T-helper 1 cell treated with Interleukin-12 subunit alpha and Interleukin-12 subunit beta and Interleukin-4 antibody, amounts not matched to agents 30 μg/mL and 1 μg/mL, for 36 hours (primary cell): ENCODE results near the gene HOMER1.
"Not testable (repeated sequence)": the region's sequence is repeated elsewhere in the genome, so short reads cannot be mapped to it uniquely, and the experiment has no call there.

Source experiments
- H3K27ac Mint-ChIP-seq: one replicate; pipeline ENCODE4 v1.8.0; 2021; ENCODE audit warnings: mild to moderate bottlenecking, mixed read lengths
- H3K27me3 Mint-ChIP-seq: one replicate; pipeline ENCODE4 v1.8.0; 2021; ENCODE audit warnings: low read depth, mixed read lengths
- H3K36me3 Mint-ChIP-seq: one replicate; pipeline ENCODE4 v1.8.0; 2021; ENCODE audit warnings: low read depth, mixed read lengths
- H3K4me1 Mint-ChIP-seq: one replicate; pipeline ENCODE4 v1.8.0; 2021; ENCODE audit warnings: low read depth, mixed read lengths
- H3K4me3 Mint-ChIP-seq: one replicate; pipeline ENCODE4 v1.8.0; 2021; ENCODE audit warnings: mild to moderate bottlenecking, moderate library complexity, mixed read lengths
- H3K9me3 Mint-ChIP-seq: one replicate; pipeline ENCODE4 v1.8.0; 2021; ENCODE audit warnings: mixed read lengths

HOMER1 gene

DNA sequence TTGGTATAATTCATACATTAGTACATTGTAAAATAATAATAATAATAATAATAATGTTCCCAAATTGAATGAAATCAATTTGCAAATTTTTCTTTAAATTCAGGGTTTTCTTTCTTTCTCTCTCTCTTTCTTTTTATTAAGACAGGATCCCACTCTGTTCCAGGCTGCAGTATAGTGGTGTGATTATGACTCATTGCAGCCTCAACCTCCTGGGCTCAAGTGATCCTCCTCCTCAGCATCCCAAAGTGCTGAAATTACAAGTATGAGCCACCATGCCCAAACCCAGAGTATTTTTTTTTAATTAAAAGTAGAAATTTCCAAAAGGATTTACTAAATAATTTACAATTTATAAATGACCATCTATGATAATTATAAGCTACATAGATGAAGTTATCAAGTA is 117.7 kb downstream of the HOMER1 start:
- no peak overlapping the region for H3K4me3 Mint-ChIP-seq
- no peaks in the 10 kb centered on the region for H3K36me3 Mint-ChIP-seq
- H3K4me1 Mint-ChIP-seq = no peaks in the 10 kb centered on the region
- H3K27me3 Mint-ChIP-seq = no peaks in the 10 kb centered on the region
- no peaks in the 10 kb centered on the region for H3K9me3 Mint-ChIP-seq
- no peak overlapping the region for H3K27ac Mint-ChIP-seq

DNA sequence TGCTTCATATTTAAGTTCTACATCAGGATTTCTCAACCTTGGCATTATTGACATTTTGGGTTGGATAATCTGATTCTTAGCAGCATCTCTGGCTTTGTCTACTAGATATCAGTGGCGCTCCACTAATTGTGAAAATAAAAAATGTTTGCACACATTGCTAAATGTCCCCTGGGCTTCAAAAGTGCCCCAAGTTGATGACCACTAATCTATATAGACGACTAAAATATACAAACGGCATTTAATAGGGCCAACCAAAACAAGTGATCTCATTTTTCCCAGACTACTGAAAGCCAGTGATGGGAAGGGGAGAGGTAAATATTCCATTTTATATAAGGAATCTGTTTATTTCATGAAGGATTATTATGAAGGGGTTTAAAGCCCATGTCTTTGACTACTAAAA is 118.6 kb downstream of the HOMER1 start:
- Mint-ChIP-seq H3K4me1 (no peaks in the 10 kb centered on the region), H3K4me3 (no peak overlapping the region), H3K9me3 (no peaks in the 10 kb centered on the region), H3K27me3 (no peaks in the 10 kb centered on the region), H3K27ac (no peak overlapping the region), H3K36me3 (no peaks in the 10 kb centered on the region)

DNA sequence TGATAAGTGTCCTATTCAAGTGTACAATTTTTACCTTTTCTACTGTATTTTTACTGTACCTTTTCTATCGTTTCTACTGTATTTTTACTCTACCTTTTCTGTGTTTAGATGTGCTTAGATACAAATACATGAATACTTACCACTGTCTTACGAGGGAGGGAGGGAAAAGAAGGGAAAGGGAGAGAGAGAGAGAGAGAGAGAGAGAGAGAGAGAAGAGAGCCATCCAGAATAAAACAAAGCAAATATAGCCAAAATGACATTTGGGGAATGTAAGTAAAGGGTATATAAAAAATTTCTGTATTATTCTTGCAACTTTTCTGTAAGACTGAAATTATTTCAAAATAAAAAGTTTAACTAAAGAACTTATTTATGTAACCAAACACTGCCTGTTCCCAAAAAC is 121.2 kb downstream of the HOMER1 start:
- Mint-ChIP-seq H3K9me3 (no peaks in the 10 kb centered on the region), H3K36me3 (no peaks in the 10 kb centered on the region), H3K4me1 (no peaks in the 10 kb centered on the region), H3K27ac (no peak overlapping the region), H3K4me3 (no peak overlapping the region), H3K27me3 (peaks cover 5% of the 10 kb centered on the region)

DNA sequence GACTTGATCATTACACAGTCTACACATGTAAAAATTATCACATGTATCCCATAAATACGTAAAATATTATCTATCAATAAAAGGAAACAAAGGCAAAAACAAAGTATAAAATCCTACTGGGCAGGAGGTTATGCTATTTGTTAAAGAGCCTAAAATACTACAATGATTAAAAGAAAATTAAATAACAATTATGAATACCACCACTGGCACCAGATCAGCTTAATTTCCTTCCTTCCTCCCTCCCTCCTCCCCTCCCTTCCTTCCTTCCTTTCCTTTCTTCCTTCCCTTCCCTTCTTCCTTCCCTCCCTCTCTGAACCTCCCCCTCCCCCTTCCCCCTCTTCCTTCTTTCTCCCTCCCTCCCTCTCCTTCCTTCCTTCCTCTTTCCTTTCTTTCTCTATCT is 127.3 kb downstream of the HOMER1 start:
- Mint-ChIP-seq H3K4me1 (no peaks in the 10 kb centered on the region), H3K27me3 (peaks cover 6% of the 10 kb centered on the region), H3K27ac (no peak overlapping the region), H3K36me3 (peaks cover 4% of the 10 kb centered on the region), H3K9me3 (peaks cover 29% of the 10 kb centered on the region), H3K4me3 (no peak overlapping the region)

DNA sequence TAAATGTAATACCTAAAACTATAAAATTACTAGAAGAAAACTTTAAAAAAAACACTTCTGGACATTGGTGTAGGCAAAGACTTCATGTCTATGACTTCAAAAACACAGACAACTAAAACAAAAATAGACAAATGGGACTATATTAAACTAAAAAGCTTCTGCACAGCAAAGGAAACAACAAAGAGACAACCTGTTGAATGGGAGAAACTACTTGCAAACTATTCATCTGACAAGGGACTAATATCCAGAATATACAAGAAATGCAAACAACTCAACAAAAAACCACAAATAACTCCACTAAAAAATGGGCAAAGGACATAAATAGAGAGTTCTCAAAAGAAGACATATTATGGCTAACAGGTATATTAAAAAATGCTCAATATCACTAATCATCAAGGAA is 128.8 kb downstream of the HOMER1 start:
- H3K36me3 Mint-ChIP-seq, H3K27ac Mint-ChIP-seq, H3K4me1 Mint-ChIP-seq, H3K4me3 Mint-ChIP-seq, H3K27me3 Mint-ChIP-seq: not testable (repeated sequence)
- peaks cover 36% of the 10 kb centered on the region for H3K9me3 Mint-ChIP-seq

DNA sequence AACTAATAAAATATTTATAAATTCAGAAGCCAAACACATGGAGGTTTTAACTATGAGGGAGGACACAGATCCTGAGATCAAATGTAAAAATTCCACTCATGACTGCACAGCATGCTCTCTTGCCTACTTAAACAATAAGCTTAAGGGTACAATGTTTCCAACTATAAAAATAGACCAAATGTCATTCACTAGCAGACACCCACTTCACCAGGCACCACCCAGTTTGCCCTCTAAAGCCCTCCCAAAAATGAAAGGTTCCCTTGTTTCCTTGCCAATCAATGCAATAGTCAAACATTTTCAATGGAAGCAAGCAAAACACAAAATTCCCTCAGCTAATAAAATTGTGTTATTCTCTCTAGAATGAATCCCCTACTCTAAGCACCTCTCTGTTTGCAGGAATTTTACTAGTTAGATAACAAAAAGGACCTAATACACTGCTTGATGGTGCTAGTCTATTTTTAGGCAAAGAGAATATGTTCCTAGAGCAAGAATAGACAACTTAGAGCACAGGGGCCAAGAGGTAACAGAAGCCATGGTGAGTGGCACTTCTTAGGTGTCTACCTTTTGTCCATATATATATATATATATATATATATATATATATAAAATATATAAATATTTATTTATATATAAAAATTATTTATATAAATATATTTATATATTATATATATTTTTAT is 135.3 kb downstream of the HOMER1 start:
- Mint-ChIP-seq H3K9me3 (peaks cover 33% of the 10 kb centered on the region), H3K36me3 (peaks cover 2% of the 10 kb centered on the region), H3K27me3 (no peaks in the 10 kb centered on the region), H3K4me3 (no peak overlapping the region), H3K4me1 (no peaks in the 10 kb centered on the region), H3K27ac (no peak overlapping the region)

DNA sequence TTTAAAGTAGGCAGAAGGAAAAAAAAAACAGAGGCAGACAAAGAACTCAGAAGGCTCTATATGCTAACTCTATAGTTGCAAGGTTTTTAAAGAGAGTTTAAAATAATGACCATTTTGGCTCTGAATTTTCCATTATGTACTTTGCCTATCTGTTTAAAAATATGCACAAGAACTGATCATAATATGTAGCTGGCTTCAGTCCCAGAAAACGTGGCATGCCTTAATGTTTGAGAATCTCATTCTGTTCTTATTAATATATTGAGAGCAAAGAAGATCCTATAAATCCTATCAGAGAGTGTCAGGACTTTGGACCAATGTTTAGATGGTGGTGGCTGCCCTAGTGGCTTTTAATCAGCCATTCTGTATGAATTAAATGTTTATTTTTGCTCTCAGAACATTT is 156.5 kb downstream of the HOMER1 start:
- Mint-ChIP-seq H3K27ac (no peak overlapping the region), H3K36me3 (no peaks in the 10 kb centered on the region), H3K9me3 (peaks cover 4% of the 10 kb centered on the region), H3K4me1 (no peaks in the 10 kb centered on the region), H3K4me3 (no peak overlapping the region), H3K27me3 (no peaks in the 10 kb centered on the region)

DNA sequence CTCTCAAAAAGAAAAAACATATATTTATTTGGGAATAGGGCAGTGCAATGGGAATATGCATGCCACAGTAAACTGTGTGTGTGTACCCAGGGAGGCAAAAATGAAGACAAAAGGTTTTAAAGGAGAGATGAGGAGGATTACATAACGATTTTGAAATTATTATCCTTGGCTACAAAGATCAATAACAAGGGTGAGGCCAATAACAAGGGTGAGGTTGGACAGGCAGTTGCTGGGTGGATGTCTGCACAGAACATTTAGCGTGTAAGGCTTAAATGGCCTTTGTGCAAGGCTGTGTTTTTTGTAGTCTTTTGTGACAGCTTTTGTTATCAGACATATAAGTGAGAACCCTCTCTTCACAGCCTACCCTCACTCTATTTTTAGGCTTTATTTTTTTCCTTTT is 164.1 kb downstream of the HOMER1 start:
- Mint-ChIP-seq H3K4me1 (no peaks in the 10 kb centered on the region), H3K36me3 (no peaks in the 10 kb centered on the region), H3K4me3 (no peak overlapping the region), H3K27ac (no peak overlapping the region), H3K9me3 (no peaks in the 10 kb centered on the region), H3K27me3 (no peaks in the 10 kb centered on the region)

DNA sequence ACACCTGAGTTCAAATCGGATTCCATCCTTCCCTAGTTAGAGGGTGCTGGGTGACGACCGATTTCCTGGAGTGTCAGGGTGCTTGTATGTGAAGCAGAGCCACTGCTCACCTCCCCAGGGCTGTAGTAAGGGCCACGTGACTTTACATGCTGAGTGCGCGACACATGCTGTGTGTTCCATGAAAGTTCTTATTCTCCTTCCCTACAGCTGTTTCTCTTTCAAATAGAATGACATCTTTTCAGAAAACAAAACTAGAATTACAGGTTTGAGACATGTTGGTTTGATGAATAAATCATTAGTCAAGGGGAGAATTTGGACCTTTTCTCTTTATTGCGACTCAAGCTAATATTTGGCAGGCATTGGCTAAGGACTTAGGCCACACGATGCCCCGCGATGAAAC is 164.9 kb downstream of the HOMER1 start:
- Mint-ChIP-seq H3K27me3 (no peaks in the 10 kb centered on the region), H3K27ac (no peak overlapping the region), H3K4me3 (no peak overlapping the region), H3K9me3 (no peaks in the 10 kb centered on the region), H3K36me3 (no peaks in the 10 kb centered on the region), H3K4me1 (no peaks in the 10 kb centered on the region)

DNA sequence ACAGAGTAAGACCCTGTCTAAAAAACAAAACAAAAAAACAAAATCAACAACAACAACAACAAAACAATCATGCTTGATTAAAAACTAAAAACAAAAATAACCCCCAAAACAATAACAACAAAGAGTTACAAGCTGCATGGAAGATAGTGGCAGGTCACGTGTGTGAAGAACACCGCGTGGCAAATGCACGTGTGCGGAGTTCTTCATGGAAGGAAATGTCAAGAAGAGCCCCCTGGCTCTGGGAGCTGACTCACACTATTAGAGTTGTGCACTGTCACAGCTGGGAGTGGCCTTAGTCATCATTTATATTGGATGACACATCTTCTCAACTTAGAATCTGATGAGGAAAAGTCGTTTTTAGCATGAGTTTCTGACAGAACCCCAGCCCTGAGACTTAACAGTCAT is 167.5 kb downstream of the HOMER1 start:
- H3K27me3 Mint-ChIP-seq = no peaks in the 10 kb centered on the region
- H3K4me3 Mint-ChIP-seq = no peak overlapping the region
- no peaks in the 10 kb centered on the region for H3K36me3 Mint-ChIP-seq
- no peak overlapping the region for H3K27ac Mint-ChIP-seq
- H3K9me3 Mint-ChIP-seq = no peaks in the 10 kb centered on the region
- no peaks in the 10 kb centered on the region for H3K4me1 Mint-ChIP-seq

DNA sequence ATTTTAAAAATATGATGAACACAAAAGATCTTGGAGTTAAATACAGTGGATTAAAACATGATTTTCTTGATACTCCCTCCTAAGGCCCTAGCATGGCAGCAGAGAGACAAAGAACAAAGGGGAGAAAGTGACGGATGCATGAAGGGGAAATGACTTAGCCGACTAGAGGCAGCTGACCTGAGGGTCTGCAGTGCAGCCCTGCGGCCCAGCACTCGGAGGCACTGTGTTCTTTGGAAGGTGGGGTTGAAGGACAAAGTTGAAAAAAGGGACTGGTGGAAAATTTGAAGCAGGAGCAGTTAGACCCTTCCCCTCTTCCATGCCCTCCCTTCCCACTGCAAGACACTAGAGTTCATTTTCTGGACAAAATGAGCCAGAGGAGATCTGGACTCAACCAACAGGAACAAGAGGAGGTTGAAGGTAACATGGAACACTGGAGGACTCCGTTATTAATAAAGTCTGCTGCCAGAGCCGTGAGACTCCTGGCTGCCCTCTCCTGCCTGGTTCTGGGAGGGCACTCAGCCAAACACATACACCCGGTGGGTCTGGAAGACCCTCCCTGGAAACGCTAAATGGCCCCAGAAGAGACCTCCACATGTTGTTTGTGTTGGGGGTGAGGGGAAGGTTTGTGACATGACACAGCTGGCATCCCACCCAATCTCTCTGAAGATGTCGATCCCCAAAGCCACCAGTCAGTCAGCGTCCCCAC is 179.9 kb downstream of the HOMER1 start:
- H3K4me1 Mint-ChIP-seq = no peaks in the 10 kb centered on the region
- H3K27me3 Mint-ChIP-seq = peaks cover 17% of the 10 kb centered on the region
- H3K9me3 Mint-ChIP-seq = no peaks in the 10 kb centered on the region
- no peak overlapping the region for H3K4me3 Mint-ChIP-seq
- no peaks in the 10 kb centered on the region for H3K36me3 Mint-ChIP-seq
- H3K27ac Mint-ChIP-seq = no peak overlapping the region

DNA sequence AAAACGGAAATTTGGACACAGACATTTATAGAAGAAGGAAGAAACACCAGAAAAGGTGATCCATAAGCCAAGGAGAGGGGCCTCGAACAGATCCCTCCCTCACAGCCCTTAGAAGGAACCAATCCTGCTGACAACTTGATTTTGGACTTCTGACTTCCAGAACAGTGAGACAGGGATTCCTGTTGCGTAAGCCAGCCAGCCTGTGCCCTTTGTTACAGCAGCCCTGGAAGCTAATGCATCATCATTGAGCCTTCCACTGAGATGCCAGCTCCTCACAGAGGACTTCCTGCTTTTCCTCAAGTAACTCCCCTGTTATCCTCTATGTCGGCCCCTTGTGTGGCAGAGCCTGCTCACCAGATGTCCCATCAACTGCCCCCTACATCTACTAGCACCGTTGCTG is 183.9 kb downstream of the HOMER1 start:
- H3K9me3 Mint-ChIP-seq = no peaks in the 10 kb centered on the region
- peaks cover 11% of the 10 kb centered on the region for H3K27me3 Mint-ChIP-seq
- no peaks in the 10 kb centered on the region for H3K4me1 Mint-ChIP-seq
- H3K27ac Mint-ChIP-seq = no peak overlapping the region
- H3K4me3 Mint-ChIP-seq = no peak overlapping the region
- no peaks in the 10 kb centered on the region for H3K36me3 Mint-ChIP-seq

DNA sequence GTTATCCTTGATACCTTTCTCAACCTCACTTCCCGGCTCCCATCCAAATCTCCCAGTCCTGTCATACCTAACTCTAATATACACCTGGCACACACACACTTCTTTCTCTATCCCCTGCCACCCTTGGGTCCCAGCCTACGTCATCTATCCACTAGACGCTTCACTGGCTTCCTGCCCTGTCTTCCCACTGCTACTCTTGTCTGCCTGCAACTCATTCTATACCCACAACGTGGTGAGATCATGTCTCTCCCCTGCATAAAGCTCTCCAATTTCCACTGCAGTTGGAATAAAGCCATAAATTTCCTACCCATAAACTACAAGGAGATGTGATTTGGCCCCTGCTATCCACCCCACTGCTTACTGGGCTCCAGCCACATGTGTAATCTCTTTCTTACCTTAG is 184.5 kb downstream of the HOMER1 start:
- no peak overlapping the region for H3K27ac Mint-ChIP-seq
- no peak overlapping the region for H3K4me3 Mint-ChIP-seq
- no peaks in the 10 kb centered on the region for H3K4me1 Mint-ChIP-seq
- H3K27me3 Mint-ChIP-seq = peaks cover 11% of the 10 kb centered on the region
- no peaks in the 10 kb centered on the region for H3K36me3 Mint-ChIP-seq
- no peaks in the 10 kb centered on the region for H3K9me3 Mint-ChIP-seq
